ENCODE results near the gene FHIP1A. TPM values are rescaled to one million over a fixed set of nuclear protein-coding genes. Genes with fewer than 3 reads are reported as not detected.

FHIP1A gene
- total RNA-seq, 3 donors from 2014 or later = 0.32 to 50.2 (median 22.3) TPM

- no peaks in the 10 kb centered on the region for H3K4me1 ChIP-seq
- H3K27ac ChIP-seq = no peak overlapping the region
- TF ChIP-seq POLR2A (IDR thresholded peaks at IDR 0.05) = no peak
- no peak for TF ChIP-seq POLR2AphosphoS5 (IDR thresholded peaks at IDR 0.05)
- TF ChIP-seq CTCF (IDR thresholded peaks at IDR 0.05) = no peak
- DNase-seq (ENCODE audit: low spot score in 2 of 2) = no peak
- no peaks in the 10 kb centered on the region for H3K9me3 ChIP-seq
- intact Hi-C loops (cut with DNase I; ENCODE audit: low total_unique reads) = no loop called here
- no peaks in the 10 kb centered on the region for H3K36me3 ChIP-seq
- no peaks in the 10 kb centered on the region for H3K27me3 ChIP-seq
- H3K4me3 ChIP-seq = no peak overlapping the region
Measured at GRCh38 chr4:151442002-151442401, 33.0 kb downstream of the FHIP1A start.

- H3K4me1 ChIP-seq = no peaks in the 10 kb centered on the region
- no peak overlapping the region for H3K27ac ChIP-seq
- TF ChIP-seq POLR2A (IDR thresholded peaks at IDR 0.05) (no peak), POLR2AphosphoS5 (IDR thresholded peaks at IDR 0.05) (no peak), CTCF (IDR thresholded peaks at IDR 0.05) (no peak)
Measured at GRCh38 chr4:151443247-151443646, 34.3 kb downstream of the FHIP1A start.

GRCh38 chr4:151443752-151444151 lies 34.8 kb downstream of the FHIP1A start:
- no peaks in the 10 kb centered on the region for H3K27me3 ChIP-seq
- H3K9me3 ChIP-seq = no peaks in the 10 kb centered on the region
- H3K36me3 ChIP-seq = no peaks in the 10 kb centered on the region
- no peaks in the 10 kb centered on the region for H3K4me1 ChIP-seq
- no peak for DNase-seq (ENCODE audit: low spot score in 2 of 2)
- TF ChIP-seq POLR2AphosphoS5 (IDR thresholded peaks at IDR 0.05) (no peak), POLR2A (IDR thresholded peaks at IDR 0.05) (no peak), CTCF (IDR thresholded peaks at IDR 0.05) (no peak)
- no peak overlapping the region for H3K27ac ChIP-seq
- intact Hi-C loops (cut with DNase I; ENCODE audit: low total_unique reads) = no loop called here
- H3K4me3 ChIP-seq = no peak overlapping the region

More at GRCh38 chr4:151443247-151443646, 34.3 kb downstream of the FHIP1A start:
- no peaks in the 10 kb centered on the region for H3K27me3 ChIP-seq
- intact Hi-C loops (cut with DNase I; ENCODE audit: low total_unique reads) = no loop called here
- H3K36me3 ChIP-seq = no peaks in the 10 kb centered on the region
- H3K4me3 ChIP-seq = no peak overlapping the region
- DNase-seq (ENCODE audit: low spot score in 2 of 2) = no peak
- no peaks in the 10 kb centered on the region for H3K9me3 ChIP-seq

GRCh38 chr4:151446208-151446607 lies 37.2 kb downstream of the FHIP1A start:
- Histone ChIP-seq H3K27ac (no peak overlapping the region), H3K4me3 (no peak overlapping the region), H3K4me1 (no peaks in the 10 kb centered on the region), H3K9me3 (no peaks in the 10 kb centered on the region), H3K27me3 (no peaks in the 10 kb centered on the region), H3K36me3 (no peaks in the 10 kb centered on the region)
- no peak for DNase-seq (ENCODE audit: low spot score in 2 of 2)
- TF ChIP-seq POLR2AphosphoS5 (IDR thresholded peaks at IDR 0.05) (no peak), CTCF (IDR thresholded peaks at IDR 0.05) (no peak), POLR2A (IDR thresholded peaks at IDR 0.05) (no peak)
- intact Hi-C loops (cut with DNase I; ENCODE audit: low total_unique reads) = no loop called here

DNA sequence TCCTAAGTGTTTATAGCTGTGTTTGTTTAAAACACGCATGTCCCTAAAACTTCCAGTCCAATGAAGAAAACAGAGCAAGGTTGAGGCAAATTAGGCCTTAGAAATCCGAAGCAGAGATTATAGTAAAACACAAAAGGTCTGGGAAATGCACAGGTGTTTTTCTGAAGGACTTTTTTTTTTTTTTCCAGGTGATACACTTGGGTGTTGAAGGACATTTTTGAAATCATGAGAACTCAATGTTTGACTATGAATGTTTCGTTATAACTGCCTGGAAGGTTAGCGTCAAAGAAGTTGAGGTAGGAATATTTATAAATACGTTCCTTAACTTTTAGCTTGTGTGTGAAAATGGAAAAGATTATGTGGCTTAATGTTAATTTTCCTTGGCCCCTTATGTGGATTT lies 45.5 kb downstream of the FHIP1A start:
- Histone ChIP-seq H3K9me3 (no peaks in the 10 kb centered on the region), H3K4me3 (no peak overlapping the region), H3K36me3 (no peaks in the 10 kb centered on the region), H3K4me1 (no peaks in the 10 kb centered on the region), H3K27ac (no peak overlapping the region), H3K27me3 (no peaks in the 10 kb centered on the region)
- intact Hi-C loops (cut with DNase I; ENCODE audit: low total_unique reads) = no loop called here
- DNase-seq (ENCODE audit: low spot score in 2 of 2) = no peak
- TF ChIP-seq POLR2AphosphoS5 (IDR thresholded peaks at IDR 0.05) = no peak
- TF ChIP-seq CTCF (IDR thresholded peaks at IDR 0.05) = no peak
- TF ChIP-seq POLR2A (IDR thresholded peaks at IDR 0.05) = no peak
